GM19099 (cell line): Measurements from ENCODE around the gene L1TD1.

Experiments
- POLR2A ChIP-seq: IDR thresholded peaks from 3 replicates; pipeline ENCODE4 v1.6.1; 2011; ENCODE audit warnings: low read depth; ENCODE audit not compliant: insufficient read length; ENCODE audit errors: extremely low read depth

L1TD1 gene

DNA sequence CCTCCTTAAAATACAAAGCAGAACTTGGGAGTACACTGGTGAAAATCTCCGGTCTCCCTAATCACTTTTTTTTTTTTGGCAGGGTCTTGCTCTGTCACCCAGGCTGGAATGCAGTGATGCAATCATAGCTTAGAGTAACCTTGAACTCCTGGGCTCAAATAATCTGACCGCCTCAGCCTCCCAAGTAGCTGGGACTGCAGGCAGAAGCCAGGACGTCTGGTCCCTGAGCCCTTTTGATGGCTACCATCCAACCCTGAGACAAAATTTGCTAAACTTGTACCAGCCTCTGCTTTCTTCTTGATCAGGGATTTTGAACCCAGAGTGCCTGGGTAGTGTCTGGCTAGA is 4.1 kb downstream of the L1TD1 start:
- TF ChIP-seq POLR2A, result no peak

DNA sequence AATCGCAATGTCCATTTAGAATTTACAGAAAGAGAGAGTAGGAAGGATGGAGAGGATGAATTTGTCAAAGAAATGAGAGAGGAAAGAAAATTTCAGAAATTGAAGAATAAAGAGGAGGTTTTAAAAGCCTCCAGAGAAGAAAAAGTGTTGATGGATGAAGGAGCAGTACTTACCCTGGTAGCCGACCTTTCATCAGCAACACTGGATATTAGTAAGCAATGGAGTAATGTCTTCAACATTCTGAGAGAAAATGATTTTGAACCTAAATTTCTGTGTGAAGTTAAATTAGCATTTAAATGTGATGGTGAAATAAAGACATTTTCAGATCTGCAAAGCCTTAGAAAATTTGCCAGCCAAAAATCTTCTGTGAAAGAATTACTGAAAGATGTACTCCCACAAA is 12.5 kb downstream of the L1TD1 start:
- no peak for TF ChIP-seq POLR2A

- no peak for TF ChIP-seq POLR2A
Observed at GRCh38 chr1:62208087-62208486, 13.4 kb downstream of the L1TD1 start.

GRCh38 chr1:62208970-62209369 is 14.3 kb downstream of the L1TD1 start:
- no peak for TF ChIP-seq POLR2A

GRCh38 chr1:62209931-62210595 is 15.4 kb downstream of the L1TD1 start:
- TF ChIP-seq POLR2A, result no peak

DNA sequence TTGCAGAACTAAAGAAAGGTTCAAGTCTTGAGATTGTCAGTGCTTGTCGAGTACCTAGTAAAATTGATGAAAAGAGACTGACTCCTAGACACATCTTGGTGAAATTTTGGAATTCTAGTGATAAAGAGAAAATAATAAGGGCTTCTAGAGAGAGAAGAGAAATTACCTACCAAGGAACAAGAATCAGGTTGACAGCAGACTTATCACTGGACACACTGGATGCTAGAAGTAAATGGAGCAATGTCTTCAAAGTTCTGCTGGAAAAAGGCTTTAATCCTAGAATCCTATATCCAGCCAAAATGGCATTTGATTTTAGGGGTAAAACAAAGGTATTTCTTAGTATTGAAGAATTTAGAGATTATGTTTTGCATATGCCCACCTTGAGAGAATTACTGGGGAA is 16.3 kb downstream of the L1TD1 start:
- TF ChIP-seq POLR2A, result no peak

GRCh38 chr1:62212411-62212810 is 17.8 kb downstream of the L1TD1 start:
- TF ChIP-seq POLR2A, result no peak

- no peak for TF ChIP-seq POLR2A
Observed at GRCh38 chr1:62213075-62213914, 18.6 kb downstream of the L1TD1 start.

DNA sequence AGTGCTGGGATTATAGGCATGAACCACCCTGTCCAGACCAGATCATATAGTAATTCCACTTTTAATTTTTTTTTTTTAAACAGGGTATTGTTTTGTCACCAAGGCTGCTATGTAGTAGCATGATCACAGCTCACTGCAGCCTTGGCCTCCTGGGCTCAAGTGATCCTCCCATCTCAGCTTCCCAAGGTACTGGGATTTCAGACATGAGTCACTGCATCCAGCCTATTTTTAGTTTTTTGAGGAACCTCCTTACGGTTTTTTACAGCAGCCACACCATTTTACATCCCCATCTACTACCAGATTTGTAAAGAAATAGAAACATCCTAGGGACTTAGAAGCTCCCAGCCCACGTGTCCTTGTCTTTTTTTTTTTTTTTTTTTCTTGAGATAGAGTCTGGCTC is 24.0 kb downstream of the L1TD1 start:
- no peak for TF ChIP-seq POLR2A

GRCh38 chr1:62221171-62221570 is 26.5 kb downstream of the L1TD1 start:
- no peak for TF ChIP-seq POLR2A

GRCh38 chr1:62222321-62222720 is 27.7 kb downstream of the L1TD1 start:
- no peak for TF ChIP-seq POLR2A

- no peak for TF ChIP-seq POLR2A
Observed at GRCh38 chr1:62224182-62224581, 29.5 kb downstream of the L1TD1 start.

GRCh38 chr1:62227496-62227895 is 32.8 kb downstream of the L1TD1 start:
- TF ChIP-seq POLR2A, result no peak

GRCh38 chr1:62228136-62228882 is 33.7 kb downstream of the L1TD1 start:
- no peak for TF ChIP-seq POLR2A

- TF ChIP-seq POLR2A, result no peak
Observed at GRCh38 chr1:62228883-62229187, 34.2 kb downstream of the L1TD1 start.

GRCh38 chr1:62229468-62229867 is 34.8 kb downstream of the L1TD1 start:
- no peak for TF ChIP-seq POLR2A
